Measurements from ENCODE around the gene COL15A1. TPM values are rescaled to one million over a fixed set of nuclear protein-coding genes. Genes with fewer than 3 reads are reported as not detected.

COL15A1 gene
- total RNA-seq (2022; extraction: Qiagen RNA extraction; ENCODE audit: low read depth): 0.28 to 0.58 TPM (median 0.39 TPM) in 5 replicates

DNA sequence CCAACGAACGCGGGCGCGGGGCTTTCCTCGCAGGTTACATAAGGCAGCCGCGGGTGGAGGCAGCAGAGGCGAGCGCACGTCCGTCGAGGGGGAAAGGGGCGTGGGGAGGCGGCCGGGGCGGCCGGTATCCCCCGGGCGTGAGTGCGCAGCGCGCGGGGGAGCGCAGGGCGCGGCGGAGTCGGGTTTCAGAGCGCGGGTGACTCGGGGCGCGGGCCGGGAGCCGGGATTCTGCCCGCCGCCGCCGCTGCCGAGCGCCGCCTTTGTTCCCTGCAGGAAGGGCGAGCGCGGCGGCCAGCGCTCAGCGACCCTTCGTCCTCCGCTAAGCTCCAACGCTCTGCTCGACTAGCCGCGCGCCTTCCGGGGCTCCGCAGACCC is at the start of gene COL15A1:
Gene COL15A1 (plus strand): TSS at position 226 of the 375 bp plus-strand sequence. CDS start 155 bp downstream, outside the sequence.

DNA sequence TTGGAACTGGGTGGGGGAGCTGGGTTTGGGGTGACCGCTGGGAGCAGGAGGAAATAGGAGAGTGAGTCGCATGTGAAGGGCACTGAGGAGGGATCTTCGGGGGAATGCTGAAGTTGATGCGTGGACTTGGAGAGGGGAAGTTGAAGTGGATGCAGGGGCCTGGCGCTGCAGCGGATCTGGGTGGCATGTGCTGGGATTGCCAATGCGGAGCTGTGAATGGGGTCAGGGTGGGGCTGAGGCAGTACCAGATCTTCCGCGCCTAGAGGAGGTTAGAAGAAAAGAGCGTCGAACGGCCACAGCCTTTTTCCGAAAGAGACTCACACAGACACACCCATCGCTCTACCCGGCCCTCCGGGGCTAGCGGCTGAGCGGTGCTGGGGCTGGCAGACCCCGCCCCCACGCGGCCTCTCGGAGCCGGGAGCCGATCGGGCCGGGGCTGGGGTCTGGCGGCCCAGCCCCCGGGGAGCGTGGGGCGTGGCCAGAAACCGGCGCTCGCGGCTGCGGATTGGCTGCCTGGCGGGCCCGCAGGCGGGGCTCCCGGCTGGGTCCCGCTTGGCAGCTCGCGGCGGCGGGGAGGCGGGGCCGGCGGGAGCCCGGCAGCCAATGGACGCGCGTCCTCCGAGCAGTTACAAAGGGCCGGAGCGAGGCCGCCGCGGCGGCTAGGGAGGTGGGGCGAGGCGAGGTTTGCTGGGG is 160.9 kb downstream of the COL15A1 start, which contains the start of gene TGFBR1:
Gene TGFBR1 (plus strand): TSS at position 655 of the 693 bp plus-strand sequence. CDS start 93 bp downstream, outside the sequence.

Other genes with a start within 250 kb of the COL15A1 start
- gene GABBR2, start 235.0 kb upstream of the COL15A1 start, total RNA-seq (2022; extraction: Qiagen RNA extraction; ENCODE audit: low read depth): 0.12 to 0.34 TPM (median 0.31 TPM) in 5 replicates
- gene ANKS6, start 147.4 kb upstream of the COL15A1 start, total RNA-seq (2022; extraction: Qiagen RNA extraction; ENCODE audit: low read depth): 10.8 to 24.6 TPM (median 20.8 TPM) in 5 replicates
- gene GALNT12, start 136.2 kb upstream of the COL15A1 start, total RNA-seq (2022; extraction: Qiagen RNA extraction; ENCODE audit: low read depth): 3.4 to 5.2 TPM (median 4.0 TPM) in 5 replicates
- 32.4 to 91.4 TPM (median 76.9 TPM) in 5 replicates for gene TGFBR1, start 161.2 kb downstream of the COL15A1 start, total RNA-seq (2022; extraction: Qiagen RNA extraction; ENCODE audit: low read depth)

All from A549 treated with ZK216348 at 1 μM for 4 hours (cell line).